Measurements from ENCODE around the gene TMEM108. TPM values are rescaled to one million over a fixed set of nuclear protein-coding genes. Genes with fewer than 3 reads are reported as not detected.

Gene TMEM108
- total and polyA plus RNA-seq, 9 donors, result under 0.01 to 4.2 (median 0.46) TPM; not detected in 2

- intact Hi-C loops (cut with DNase I), result no loop called here
- H3K27me3 ChIP-seq, result no peaks in the 10 kb centered on the region
- H3K9me3 ChIP-seq, result no peaks in the 10 kb centered on the region
- no peak overlapping the region for H3K4me3 ChIP-seq
- no peaks in the 10 kb centered on the region for H3K36me3 ChIP-seq
- WGBS, 3 donors, result 66 to 69% (median 67%) methylated on average over 4 of the region's 4 CpGs
- no peak for TF ChIP-seq EP300 (IDR thresholded peaks at IDR 0.05)
- no peak for TF ChIP-seq POLR2A (IDR thresholded peaks at IDR 0.05)
- TF ChIP-seq, protein P1, sequence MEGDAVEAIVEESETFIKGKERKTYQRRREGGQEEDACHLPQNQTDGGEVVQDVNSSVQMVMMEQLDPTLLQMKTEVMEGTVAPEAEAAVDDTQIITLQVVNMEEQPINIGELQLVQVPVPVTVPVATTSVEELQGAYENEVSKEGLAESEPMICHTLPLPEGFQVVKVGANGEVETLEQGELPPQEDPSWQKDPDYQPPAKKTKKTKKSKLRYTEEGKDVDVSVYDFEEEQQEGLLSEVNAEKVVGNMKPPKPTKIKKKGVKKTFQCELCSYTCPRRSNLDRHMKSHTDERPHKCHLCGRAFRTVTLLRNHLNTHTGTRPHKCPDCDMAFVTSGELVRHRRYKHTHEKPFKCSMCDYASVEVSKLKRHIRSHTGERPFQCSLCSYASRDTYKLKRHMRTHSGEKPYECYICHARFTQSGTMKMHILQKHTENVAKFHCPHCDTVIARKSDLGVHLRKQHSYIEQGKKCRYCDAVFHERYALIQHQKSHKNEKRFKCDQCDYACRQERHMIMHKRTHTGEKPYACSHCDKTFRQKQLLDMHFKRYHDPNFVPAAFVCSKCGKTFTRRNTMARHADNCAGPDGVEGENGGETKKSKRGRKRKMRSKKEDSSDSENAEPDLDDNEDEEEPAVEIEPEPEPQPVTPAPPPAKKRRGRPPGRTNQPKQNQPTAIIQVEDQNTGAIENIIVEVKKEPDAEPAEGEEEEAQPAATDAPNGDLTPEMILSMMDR (IDR thresholded peaks at IDR 0.05), result no peak
- no peak overlapping the region for H3K27ac ChIP-seq
- DNase-seq, result no peak
- no peaks in the 10 kb centered on the region for H3K4me1 ChIP-seq (ENCODE audit: insufficient read depth)
Measured at GRCh38 chr3:133361435-133361834, 323.2 kb downstream of the TMEM108 start.

- WGBS, 3 donors, result 82 to 84% (median 84%) methylated on average over 4 of the region's 4 CpGs
- intact Hi-C loops (cut with DNase I), result no loop called here
- DNase-seq, result no peak
- TF ChIP-seq EP300 (IDR thresholded peaks at IDR 0.05), result no peak
- TF ChIP-seq, protein P1 (IDR thresholded peaks at IDR 0.05), result no peak
- no peak for TF ChIP-seq POLR2A (IDR thresholded peaks at IDR 0.05)
- H3K27me3 ChIP-seq, result no peaks in the 10 kb centered on the region
- H3K4me3 ChIP-seq, result no peak overlapping the region
- H3K36me3 ChIP-seq, result no peaks in the 10 kb centered on the region
- H3K27ac ChIP-seq, result no peak overlapping the region
- H3K9me3 ChIP-seq, result no peaks in the 10 kb centered on the region
- H3K4me1 ChIP-seq (ENCODE audit: insufficient read depth), result no peaks in the 10 kb centered on the region
Measured at GRCh38 chr3:133362539-133362938, 324.3 kb downstream of the TMEM108 start.

GRCh38 chr3:133364704-133365103, 326.5 kb downstream of the TMEM108 start:
- intact Hi-C loops (cut with DNase I), result no loop called here
- no peaks in the 10 kb centered on the region for H3K9me3 ChIP-seq
- H3K27me3 ChIP-seq, result no peaks in the 10 kb centered on the region
- TF ChIP-seq EP300 (IDR thresholded peaks at IDR 0.05) (no peak), POLR2A (IDR thresholded peaks at IDR 0.05) (no peak)
- TF ChIP-seq, protein P1 (IDR thresholded peaks at IDR 0.05), result no peak
- H3K27ac ChIP-seq, result no peak overlapping the region
- DNase-seq, result no peak
- 90 to 95% (median 95%) methylated on average over 4 of the region's 4 CpGs for WGBS, 3 donors
- H3K36me3 ChIP-seq, result no peaks in the 10 kb centered on the region
- H3K4me1 ChIP-seq (ENCODE audit: insufficient read depth), result no peaks in the 10 kb centered on the region
- no peak overlapping the region for H3K4me3 ChIP-seq

- no peaks in the 10 kb centered on the region for H3K9me3 ChIP-seq
- intact Hi-C loops (cut with DNase I), result no loop called here
- no peaks in the 10 kb centered on the region for H3K36me3 ChIP-seq
- WGBS, 3 donors, result 92 to 95% (median 95%) methylated on average over 2 of the region's 2 CpGs
- H3K4me1 ChIP-seq (ENCODE audit: insufficient read depth), result no peaks in the 10 kb centered on the region
- DNase-seq, result no peak
- H3K27me3 ChIP-seq, result no peaks in the 10 kb centered on the region
- TF ChIP-seq POLR2A (IDR thresholded peaks at IDR 0.05) (no peak), EP300 (IDR thresholded peaks at IDR 0.05) (no peak)
- TF ChIP-seq, protein P1 (IDR thresholded peaks at IDR 0.05), result no peak
- no peak overlapping the region for H3K27ac ChIP-seq
- no peak overlapping the region for H3K4me3 ChIP-seq
Measured at GRCh38 chr3:133366921-133367320, 328.7 kb downstream of the TMEM108 start.
